MCF 10A (cell line): ENCODE data around the gene ACAD11. TPM values are rescaled to one million over a fixed set of nuclear protein-coding genes. Genes with fewer than 3 reads are reported as not detected.

Experiments used
- BruUV-seq: library from RNA; stranded (reverse); fragments of 400-500 nt; replicated peaks from 2 replicates; lab custom pipeline; 2021; lab: Mats Ljungman, UMichigan
- CTCF ChIA-PET: fragments of 300-600 bp; sonication (Branson Sonifier 250); formaldehyde crosslinking; extraction: SDS; loops from one replicate; lab custom pipeline; 2021; ENCODE audit warnings: antibody characterized with exemption, inconsistent platforms; lab: Yijun Ruan, JAX
- POLR2A ChIA-PET: fragments of 300-600, 350-650 bp; sonication (Branson Sonifier 250); formaldehyde crosslinking; extraction: SDS; loops from one replicate; lab custom pipeline; 2020; ENCODE audit warnings: antibody characterized with exemption, inconsistent platforms; lab: Yijun Ruan, JAX
- DNase-seq: peaks from one replicate; pipeline ENCODE4 v3.0.0-alpha.2; 2018; ENCODE audit not compliant: unreplicated experiment
- H3K27ac Mint-ChIP-seq: one replicate; pipeline ENCODE4 v1.8.0; 2022; ENCODE audit warnings: mild to moderate bottlenecking, low read depth, mixed read lengths; ENCODE audit not compliant: unreplicated experiment
- H3K27me3 Mint-ChIP-seq: one replicate; pipeline ENCODE4 v1.8.0; 2022; ENCODE audit warnings: mixed read lengths; ENCODE audit not compliant: insufficient read depth, unreplicated experiment
- H3K36me3 Mint-ChIP-seq: one replicate; pipeline ENCODE4 v1.8.0; 2022; ENCODE audit warnings: mild to moderate bottlenecking, moderate library complexity, mixed read lengths; ENCODE audit not compliant: insufficient read depth, unreplicated experiment
- H3K4me1 Mint-ChIP-seq: one replicate; pipeline ENCODE4 v1.8.0; 2022; ENCODE audit warnings: mixed read lengths; ENCODE audit not compliant: insufficient read depth, unreplicated experiment
- H3K4me3 Mint-ChIP-seq: one replicate; pipeline ENCODE4 v1.8.0; 2022; ENCODE audit warnings: mild to moderate bottlenecking, moderate library complexity, mixed read lengths; ENCODE audit not compliant: unreplicated experiment
- H3K9me3 Mint-ChIP-seq: one replicate; pipeline ENCODE4 v1.8.0; 2022; ENCODE audit warnings: mixed read lengths; ENCODE audit not compliant: unreplicated experiment
- intact Hi-C: fragments of 100-400 bp; cut with micrococcal nuclease; formaldehyde crosslinking; loops from 2 replicates; pipeline ENCODE4 v1.14.1; 2022
- total RNA-seq: library from RNA; stranded (reverse); gene quantifications from 2 replicates; pipeline ENCODE4 v1.2.3, GENCODE V29; 2022
- TF ChIP-seq, protein P1 (sequence below): fragments of 200-600 bp; IDR thresholded peaks from one replicate; pipeline ENCODE4 v1.8.0; 2022; ENCODE audit warnings: antibody characterized with exemption, mild to moderate bottlenecking; ENCODE audit not compliant: unreplicated experiment

The ACAD11 gene
- total RNA-seq, 1 experiment from 2014 or later, result 30.9 TPM

DNA sequence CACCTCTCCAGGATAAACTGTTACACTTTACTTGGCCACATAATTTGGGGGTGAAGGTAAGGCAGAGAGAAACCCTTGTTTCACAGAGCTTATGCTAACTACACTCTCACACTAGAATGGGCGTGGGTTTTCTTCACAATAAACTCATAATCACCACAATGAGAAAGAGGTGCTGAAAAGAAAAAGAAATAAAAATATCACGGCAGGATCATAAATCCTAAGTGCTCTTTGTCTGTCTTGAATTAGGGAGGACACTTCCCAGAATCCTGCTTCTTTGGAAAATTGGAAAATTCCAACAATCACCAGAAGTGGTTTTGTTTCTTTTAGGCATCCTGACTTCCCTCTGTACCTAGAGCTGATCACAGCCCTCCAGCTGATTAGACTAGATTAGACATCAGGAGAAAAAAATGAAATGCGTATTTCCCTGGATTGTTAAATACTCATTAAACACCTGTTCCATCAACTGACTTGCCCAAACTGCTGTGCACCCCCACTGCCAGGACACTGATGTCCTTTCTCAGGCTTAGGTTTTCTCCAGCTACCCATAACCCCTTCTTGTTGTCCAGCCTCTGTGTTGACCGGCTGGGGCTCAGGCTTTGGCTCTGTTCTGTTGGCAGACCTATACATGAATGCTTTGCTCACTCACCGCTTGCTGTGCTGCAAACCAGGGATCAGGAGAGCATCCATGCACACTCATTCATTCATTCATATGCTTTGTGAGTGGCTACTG lies 104.1 kb downstream of the ACAD11 start:
- H3K4me1 Mint-ChIP-seq, result no peaks in the 10 kb centered on the region
- no peaks in the 10 kb centered on the region for H3K27me3 Mint-ChIP-seq

DNA sequence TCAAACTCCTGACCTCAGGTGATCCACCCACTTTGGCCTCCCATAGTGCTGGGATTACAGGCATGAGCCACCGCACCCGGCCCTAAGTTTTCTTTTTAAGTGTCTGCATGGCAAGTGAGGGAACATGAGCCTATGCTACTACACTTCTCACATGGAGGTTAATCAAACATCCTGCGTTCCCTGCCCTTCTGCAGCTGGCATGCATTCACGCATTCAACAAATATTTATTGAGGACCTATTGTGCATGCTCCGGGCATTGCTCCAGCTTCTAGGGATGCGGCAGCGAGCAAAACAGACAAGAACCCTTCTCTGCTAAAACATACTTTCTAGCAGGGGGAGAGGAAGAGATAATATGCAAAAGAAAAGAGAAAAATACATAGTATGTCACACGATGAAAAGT lies 105.2 kb downstream of the ACAD11 start:
- ChIA-PET POLR2A (no interaction called here), CTCF (interaction anchor here (0.7 kb wide), 1 partner anchor 14 kb away, joined by 6 read pairs; no protein-coding TSS in a partner anchor)
- intact Hi-C loops, result no loop called here
- Mint-ChIP-seq H3K27ac (no peak overlapping the region), H3K27me3 (no peaks in the 10 kb centered on the region), H3K4me3 (no peak overlapping the region), H3K9me3 (no peaks in the 10 kb centered on the region), H3K36me3 (peaks cover 8% of the 10 kb centered on the region), H3K4me1 (peaks cover 10% of the 10 kb centered on the region)
- no peak for DNase-seq
- no TSS peak for BruUV-seq
- TF ChIP-seq, protein P1, sequence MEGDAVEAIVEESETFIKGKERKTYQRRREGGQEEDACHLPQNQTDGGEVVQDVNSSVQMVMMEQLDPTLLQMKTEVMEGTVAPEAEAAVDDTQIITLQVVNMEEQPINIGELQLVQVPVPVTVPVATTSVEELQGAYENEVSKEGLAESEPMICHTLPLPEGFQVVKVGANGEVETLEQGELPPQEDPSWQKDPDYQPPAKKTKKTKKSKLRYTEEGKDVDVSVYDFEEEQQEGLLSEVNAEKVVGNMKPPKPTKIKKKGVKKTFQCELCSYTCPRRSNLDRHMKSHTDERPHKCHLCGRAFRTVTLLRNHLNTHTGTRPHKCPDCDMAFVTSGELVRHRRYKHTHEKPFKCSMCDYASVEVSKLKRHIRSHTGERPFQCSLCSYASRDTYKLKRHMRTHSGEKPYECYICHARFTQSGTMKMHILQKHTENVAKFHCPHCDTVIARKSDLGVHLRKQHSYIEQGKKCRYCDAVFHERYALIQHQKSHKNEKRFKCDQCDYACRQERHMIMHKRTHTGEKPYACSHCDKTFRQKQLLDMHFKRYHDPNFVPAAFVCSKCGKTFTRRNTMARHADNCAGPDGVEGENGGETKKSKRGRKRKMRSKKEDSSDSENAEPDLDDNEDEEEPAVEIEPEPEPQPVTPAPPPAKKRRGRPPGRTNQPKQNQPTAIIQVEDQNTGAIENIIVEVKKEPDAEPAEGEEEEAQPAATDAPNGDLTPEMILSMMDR, result no peak

More for the DNA sequence above, 104.1 kb downstream of the ACAD11 start:
- no peak overlapping the region for H3K27ac Mint-ChIP-seq
- no peaks in the 10 kb centered on the region for H3K9me3 Mint-ChIP-seq
- H3K4me3 Mint-ChIP-seq, result no peak overlapping the region
- DNase-seq, result no peak
- H3K36me3 Mint-ChIP-seq, result peaks cover 8% of the 10 kb centered on the region
- no TSS peak for BruUV-seq
- intact Hi-C loops, result no loop called here
- TF ChIP-seq, protein P1, result no peak
- ChIA-PET POLR2A (no interaction called here), CTCF (no interaction called here)

DNA sequence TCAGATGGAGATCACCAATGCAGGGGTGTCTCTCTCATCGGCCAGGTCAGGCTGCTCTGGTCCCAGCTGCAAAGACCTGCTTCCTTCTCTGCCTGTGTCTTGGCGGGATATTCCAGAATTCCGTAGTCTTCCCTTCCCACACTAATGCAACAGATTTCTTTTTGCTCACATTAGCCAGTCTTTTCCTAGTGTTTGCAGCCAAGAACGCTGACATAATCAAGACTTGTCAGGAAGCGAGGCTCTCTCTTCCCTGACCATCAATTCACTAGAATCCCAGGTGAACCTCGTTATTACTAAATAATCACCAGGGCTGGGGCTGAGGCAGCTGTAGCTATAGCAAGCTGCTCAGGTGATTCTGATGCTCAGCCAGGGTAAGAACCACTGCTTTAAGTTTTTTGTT lies 105.8 kb downstream of the ACAD11 start:
- H3K27me3 Mint-ChIP-seq, result no peaks in the 10 kb centered on the region
- no peak overlapping the region for H3K4me3 Mint-ChIP-seq
- H3K27ac Mint-ChIP-seq, result no peak overlapping the region
- intact Hi-C loops, result no loop called here
- H3K36me3 Mint-ChIP-seq, result peaks cover 8% of the 10 kb centered on the region
- no peak for DNase-seq
- ChIA-PET CTCF (no interaction called here), POLR2A (no interaction called here)
- H3K9me3 Mint-ChIP-seq, result no peaks in the 10 kb centered on the region
- TF ChIP-seq, protein P1, result no peak
- BruUV-seq, result no TSS peak
- peaks cover 10% of the 10 kb centered on the region for H3K4me1 Mint-ChIP-seq

DNA sequence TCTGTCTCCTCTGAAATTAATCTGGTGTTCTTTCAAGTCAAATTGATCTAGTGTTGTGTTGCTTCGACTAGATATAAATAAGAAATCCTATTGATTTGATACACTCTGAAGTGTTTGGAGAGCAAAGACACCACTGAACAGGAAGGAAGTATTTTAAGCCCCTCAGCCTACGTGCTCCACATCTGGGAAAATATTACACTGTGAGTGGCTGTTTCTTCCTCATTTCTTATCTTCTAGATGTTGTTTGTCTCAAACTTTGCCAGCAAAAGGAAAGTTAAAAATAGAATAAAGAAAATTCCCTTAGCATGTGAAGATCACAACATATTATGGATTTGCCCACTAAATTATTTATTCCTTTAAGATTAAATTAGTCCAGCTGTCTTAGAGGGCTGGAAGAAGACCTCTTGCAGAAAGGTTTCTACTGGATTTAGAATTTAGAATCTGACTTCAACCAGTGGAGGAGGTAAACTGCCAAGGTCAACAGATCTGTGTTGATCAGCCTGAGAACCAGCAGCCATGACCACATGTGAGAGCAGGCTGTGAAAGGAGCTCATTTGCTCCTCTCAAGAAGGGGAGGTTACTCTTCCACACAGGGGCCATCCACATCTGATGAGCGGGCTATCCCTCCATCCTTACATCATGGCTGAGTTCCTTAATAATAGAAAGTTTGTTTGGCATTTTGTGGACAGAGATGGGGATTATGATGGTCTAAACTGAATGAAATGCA lies 108.9 kb downstream of the ACAD11 start:
- H3K27ac Mint-ChIP-seq, result no peak overlapping the region
- no peaks in the 10 kb centered on the region for H3K27me3 Mint-ChIP-seq
- no peak overlapping the region for H3K4me3 Mint-ChIP-seq
- CTCF ChIA-PET, result interaction anchor here (0.9 to 1.5 kb wide), 2 partner anchors 24 to 91 kb away, joined by 3 to 6 read pairs; no protein-coding TSS in a partner anchor
- H3K36me3 Mint-ChIP-seq, result no peaks in the 10 kb centered on the region
- intact Hi-C loops, result no loop called here
- POLR2A ChIA-PET, result no interaction called here
- no peak for DNase-seq
- H3K9me3 Mint-ChIP-seq, result no peaks in the 10 kb centered on the region
- TF ChIP-seq, protein P1, result no peak
- no TSS peak for BruUV-seq
- peaks cover 12% of the 10 kb centered on the region for H3K4me1 Mint-ChIP-seq
